Brain microvascular endothelial cell (primary cell): ENCODE data around the gene GRB7.

Experiments
- DNase-seq: peaks from one replicate; pipeline ENCODE4 v3.0.0-alpha.2; 2020
- H3K27ac ChIP-seq: fragments of 250-450 bp; sonication (Bioruptor Pico); 2 replicates; pipeline ENCODE4 v1.5.1; 2020; ENCODE audit warnings: mild to moderate bottlenecking, moderate library complexity
- H3K27me3 ChIP-seq: fragments of 250-450 bp; sonication (Bioruptor Pico); replicated peaks from 2 replicates; pipeline ENCODE4 v1.5.1; 2020; ENCODE audit warnings: mild to moderate bottlenecking
- H3K36me3 ChIP-seq: fragments of 250-450 bp; sonication (Bioruptor Pico); replicated peaks from 2 replicates; pipeline ENCODE4 v1.5.1; 2020; ENCODE audit warnings: mild to moderate bottlenecking
- H3K4me3 ChIP-seq: 2 replicates; pipeline ENCODE4 v1.5.1; 2011; ENCODE audit warnings: low read depth, mild to moderate bottlenecking, control low read depth, low read length, moderate library complexity
- in situ Hi-C: cut with HindIII; loops from 2 replicates; pipeline ENCODE4 v1.10.0; 2017; ENCODE audit warnings: low sequenced_read_pairs, low pct_ligation_motif_present
- TF ChIP-seq, protein P1 (sequence below): IDR thresholded peaks from 2 replicates; pipeline ENCODE4 v1.5.1; 2011; ENCODE audit warnings: low read depth, mild to moderate bottlenecking, moderate library complexity, low read length, control low read depth, inconsistent platforms; ENCODE audit errors: missing control alignments

The GRB7 gene

GRCh38 chr17:39755554-39756379 lies 18.0 kb downstream of the GRB7 start:
- no peaks in the 10 kb centered on the region for H3K36me3 ChIP-seq
- no peak overlapping the region for H3K4me3 ChIP-seq
- H3K27me3 ChIP-seq: no peaks in the 10 kb centered on the region
- H3K27ac ChIP-seq: no peak overlapping the region
- TF ChIP-seq, protein P1, sequence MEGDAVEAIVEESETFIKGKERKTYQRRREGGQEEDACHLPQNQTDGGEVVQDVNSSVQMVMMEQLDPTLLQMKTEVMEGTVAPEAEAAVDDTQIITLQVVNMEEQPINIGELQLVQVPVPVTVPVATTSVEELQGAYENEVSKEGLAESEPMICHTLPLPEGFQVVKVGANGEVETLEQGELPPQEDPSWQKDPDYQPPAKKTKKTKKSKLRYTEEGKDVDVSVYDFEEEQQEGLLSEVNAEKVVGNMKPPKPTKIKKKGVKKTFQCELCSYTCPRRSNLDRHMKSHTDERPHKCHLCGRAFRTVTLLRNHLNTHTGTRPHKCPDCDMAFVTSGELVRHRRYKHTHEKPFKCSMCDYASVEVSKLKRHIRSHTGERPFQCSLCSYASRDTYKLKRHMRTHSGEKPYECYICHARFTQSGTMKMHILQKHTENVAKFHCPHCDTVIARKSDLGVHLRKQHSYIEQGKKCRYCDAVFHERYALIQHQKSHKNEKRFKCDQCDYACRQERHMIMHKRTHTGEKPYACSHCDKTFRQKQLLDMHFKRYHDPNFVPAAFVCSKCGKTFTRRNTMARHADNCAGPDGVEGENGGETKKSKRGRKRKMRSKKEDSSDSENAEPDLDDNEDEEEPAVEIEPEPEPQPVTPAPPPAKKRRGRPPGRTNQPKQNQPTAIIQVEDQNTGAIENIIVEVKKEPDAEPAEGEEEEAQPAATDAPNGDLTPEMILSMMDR: no peak
- in situ Hi-C loops: no loop called here
- no peak for DNase-seq

DNA sequence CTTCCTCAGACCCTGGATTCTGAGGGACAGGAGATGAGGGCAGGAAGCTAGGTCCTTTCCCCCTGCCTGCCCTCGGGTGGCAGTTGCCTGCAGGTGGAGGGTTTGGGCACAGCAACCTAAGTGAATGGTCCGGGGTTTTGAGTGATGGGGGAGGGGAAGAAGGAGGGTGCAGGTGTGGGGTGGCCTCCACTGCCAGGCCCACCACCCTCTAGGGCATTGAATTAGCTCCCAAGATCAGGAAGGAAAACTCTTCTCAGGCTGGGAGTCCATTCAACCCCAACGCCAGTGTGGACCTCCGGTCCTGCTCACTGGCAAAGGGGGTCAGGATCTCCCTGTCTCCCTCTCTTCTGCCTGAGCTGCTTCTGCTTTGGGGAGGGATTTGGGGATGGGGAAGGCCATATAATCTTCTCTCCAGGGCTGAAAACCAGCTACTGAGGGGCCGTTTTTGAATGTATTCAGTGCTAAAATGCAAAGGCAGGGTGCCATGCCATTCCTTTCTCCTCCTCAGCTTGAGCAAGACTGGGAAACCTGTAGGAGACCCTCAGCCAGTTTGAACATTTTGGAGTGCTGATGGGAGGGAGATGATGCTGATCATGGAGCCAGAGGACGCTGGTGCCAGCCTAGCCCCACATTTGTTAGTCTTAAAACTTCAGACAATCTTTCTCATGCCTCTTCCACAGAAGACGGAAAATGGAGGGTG lies 18.8 kb downstream of the GRB7 start:
- no peak overlapping the region for H3K4me3 ChIP-seq
- H3K27ac ChIP-seq: no peak overlapping the region
- DNase-seq: no peak
- TF ChIP-seq, protein P1: no peak
- in situ Hi-C loops: no loop called here
- no peaks in the 10 kb centered on the region for H3K27me3 ChIP-seq
- H3K36me3 ChIP-seq: no peaks in the 10 kb centered on the region

- no peak for DNase-seq
- no peak overlapping the region for H3K27ac ChIP-seq
- in situ Hi-C loops: no loop called here
- TF ChIP-seq, protein P1: no peak
- H3K27me3 ChIP-seq: no peaks in the 10 kb centered on the region
- no peaks in the 10 kb centered on the region for H3K36me3 ChIP-seq
- no peak overlapping the region for H3K4me3 ChIP-seq
Measured at GRCh38 chr17:39757176-39757662, 19.5 kb downstream of the GRB7 start.

DNA sequence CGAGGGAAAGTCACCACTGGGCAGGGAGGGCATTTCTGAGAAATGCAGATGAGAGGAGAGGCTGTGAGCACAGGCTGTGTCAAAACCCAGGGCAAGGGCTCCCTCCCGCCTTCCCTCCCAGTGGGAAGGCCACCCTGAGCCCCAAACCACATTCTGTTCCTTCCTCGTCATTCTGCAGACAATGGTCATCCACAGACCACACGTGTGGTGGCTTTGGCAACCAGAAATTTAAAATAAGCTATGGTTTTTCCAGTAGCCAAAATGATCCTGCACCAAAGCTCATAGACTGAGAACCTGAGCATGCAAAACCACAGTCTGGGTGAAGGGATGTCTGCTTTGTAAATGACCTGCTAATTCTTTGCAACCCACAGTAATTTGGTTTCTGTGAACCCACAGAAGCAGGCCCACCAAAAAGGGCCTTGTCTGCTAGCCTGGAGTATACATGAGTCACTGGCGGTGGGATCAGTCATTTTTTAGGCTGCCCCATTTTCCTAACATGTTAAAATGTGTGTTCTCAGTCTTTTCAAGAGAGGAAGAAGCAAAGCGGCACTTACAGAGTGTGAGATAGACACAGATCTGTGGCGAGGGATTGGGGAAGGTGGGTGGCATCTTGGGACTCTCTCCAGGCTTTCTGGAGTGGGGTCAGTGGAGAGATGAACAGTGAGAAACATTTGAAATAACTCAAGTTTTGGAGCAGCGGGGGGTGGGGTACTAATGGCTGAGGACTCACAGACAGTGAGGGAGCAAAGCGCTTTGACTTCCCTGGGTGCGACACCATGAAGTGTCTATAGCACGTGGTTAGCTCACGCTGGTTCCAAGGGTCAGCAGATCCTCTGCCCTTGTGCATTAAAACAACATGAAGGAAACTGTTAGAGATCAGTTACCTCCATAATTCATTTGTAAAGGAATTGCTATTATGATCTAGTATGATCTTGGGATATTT lies 20.5 kb downstream of the GRB7 start:
- Histone ChIP-seq H3K27me3 (no peaks in the 10 kb centered on the region), H3K36me3 (no peaks in the 10 kb centered on the region), H3K27ac (no peak overlapping the region), H3K4me3 (no peak overlapping the region)
- DNase-seq: no peak
- TF ChIP-seq, protein P1: no peak
- in situ Hi-C loops: no loop called here

- DNase-seq: no peak
- no peak overlapping the region for H3K4me3 ChIP-seq
- in situ Hi-C loops: no loop called here
- TF ChIP-seq, protein P1: no peak
- no peak overlapping the region for H3K27ac ChIP-seq
- no peaks in the 10 kb centered on the region for H3K36me3 ChIP-seq
- H3K27me3 ChIP-seq: no peaks in the 10 kb centered on the region
Measured at GRCh38 chr17:39759204-39759603, 21.5 kb downstream of the GRB7 start.
